ENCODE results near the gene UPF3A.
"Not testable (repeated sequence)": the region's sequence is repeated elsewhere in the genome, so short reads cannot be mapped to it uniquely, and the experiment has no call there.

Gene UPF3A

DNA sequence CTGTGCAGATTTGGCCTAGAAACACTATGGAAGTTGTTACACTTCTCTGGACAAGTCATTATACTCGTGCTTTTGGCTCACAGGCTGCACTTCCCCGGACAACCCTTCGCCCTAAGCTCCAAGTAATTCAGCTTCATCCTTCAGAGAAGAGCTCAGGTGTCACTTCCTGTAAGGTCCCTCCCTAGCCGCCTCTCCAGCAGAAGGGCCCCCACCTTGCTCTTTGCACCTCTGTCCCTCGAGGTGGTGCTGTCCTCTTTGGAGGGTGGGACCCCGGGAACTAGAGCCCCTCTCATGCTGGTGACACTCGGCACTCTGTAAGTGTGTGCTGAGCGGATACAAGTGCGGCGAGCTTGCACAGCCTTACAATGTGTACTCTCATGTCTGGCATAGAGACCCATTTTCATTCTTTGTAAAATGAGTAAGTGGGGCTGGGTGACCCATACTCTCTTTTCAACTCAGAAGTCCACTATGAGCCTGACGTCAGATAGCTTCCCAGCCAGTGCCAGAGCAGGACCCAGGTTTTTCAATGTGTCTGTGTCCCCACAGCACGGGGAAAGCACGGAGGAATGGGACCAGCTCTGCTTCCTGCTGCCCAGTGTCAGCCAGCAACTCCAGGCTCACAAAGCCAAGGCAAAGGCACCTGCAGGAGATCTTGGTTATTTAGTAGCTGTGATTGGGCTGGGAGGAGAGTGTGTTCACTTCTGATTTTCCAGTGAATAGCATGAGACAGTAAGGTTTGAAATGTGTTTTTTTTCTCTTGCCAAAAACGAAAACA, 59.8 kb downstream of the UPF3A start:
- DNase-seq: no peak

DNA sequence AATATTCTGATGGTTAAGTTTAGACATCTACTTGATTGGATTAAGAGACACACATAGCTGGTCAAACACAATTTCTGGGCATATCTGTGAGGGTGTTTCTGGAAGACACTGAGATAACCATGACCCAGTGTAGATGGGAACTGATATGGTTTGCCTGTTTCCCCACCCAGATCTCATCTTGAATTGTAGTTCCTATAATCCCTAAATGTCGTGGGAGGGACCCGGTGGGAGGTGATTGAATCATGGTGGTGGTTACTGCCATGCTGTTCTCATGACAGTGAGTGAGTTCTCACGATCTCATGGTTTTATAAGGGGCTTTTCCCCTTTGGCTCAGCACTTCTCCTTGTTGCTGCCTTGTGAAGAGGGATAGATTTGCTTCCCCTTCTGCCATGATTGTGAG, 65.9 kb downstream of the UPF3A start:
- DNase-seq: not testable (repeated sequence)

DNA sequence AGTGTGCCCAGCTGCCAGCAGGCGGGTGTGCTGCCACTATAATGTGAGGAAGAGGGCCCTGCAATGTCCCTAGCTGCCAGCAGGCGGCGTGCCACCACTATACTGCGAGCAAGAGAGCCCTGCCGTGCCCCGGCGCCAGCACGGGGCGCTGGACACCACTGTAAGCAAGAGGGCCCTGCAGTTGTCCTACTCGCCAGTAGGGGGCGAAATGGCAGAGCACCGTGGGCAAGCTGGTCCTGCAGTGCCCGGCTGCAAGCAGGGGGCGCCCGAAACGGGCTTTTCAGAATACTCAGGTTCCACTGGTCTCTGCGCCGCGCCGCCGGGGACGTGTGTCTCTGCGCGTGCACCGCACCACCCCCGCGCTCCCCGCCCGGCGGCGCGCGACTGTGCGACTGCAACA, 71.4 kb downstream of the UPF3A start:
- peak; percentile 55 for DNase-seq

DNA sequence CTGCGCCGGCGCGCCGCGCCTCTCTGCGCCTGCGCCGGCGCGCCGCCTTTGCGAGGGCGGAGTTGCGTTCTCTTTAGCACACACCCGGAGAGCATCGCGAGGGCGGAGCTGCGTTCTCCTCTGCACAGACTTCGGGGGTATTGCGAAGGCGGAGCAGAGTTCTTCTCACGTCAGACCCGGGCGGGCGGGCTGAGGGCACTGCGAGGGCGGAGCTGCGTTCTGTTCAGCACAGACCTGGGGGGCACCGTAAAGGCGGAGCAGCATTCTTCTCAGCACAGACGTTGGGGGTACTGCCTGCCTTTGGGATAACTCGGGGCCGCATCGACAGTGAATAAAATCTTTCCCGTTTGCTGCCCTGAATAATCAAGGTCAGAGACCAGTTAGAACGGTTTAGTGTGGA, 72.0 kb downstream of the UPF3A start:
- DNase-seq: not testable (repeated sequence)
